Measurements from ENCODE around the gene MCEE. TPM values are rescaled to one million over a fixed set of nuclear protein-coding genes. Genes with fewer than 3 reads are reported as not detected.

The MCEE gene
- total RNA-seq, 4 donors from 2014 or later, result 11.9 to 23.7 (median 19.1) TPM

DNA sequence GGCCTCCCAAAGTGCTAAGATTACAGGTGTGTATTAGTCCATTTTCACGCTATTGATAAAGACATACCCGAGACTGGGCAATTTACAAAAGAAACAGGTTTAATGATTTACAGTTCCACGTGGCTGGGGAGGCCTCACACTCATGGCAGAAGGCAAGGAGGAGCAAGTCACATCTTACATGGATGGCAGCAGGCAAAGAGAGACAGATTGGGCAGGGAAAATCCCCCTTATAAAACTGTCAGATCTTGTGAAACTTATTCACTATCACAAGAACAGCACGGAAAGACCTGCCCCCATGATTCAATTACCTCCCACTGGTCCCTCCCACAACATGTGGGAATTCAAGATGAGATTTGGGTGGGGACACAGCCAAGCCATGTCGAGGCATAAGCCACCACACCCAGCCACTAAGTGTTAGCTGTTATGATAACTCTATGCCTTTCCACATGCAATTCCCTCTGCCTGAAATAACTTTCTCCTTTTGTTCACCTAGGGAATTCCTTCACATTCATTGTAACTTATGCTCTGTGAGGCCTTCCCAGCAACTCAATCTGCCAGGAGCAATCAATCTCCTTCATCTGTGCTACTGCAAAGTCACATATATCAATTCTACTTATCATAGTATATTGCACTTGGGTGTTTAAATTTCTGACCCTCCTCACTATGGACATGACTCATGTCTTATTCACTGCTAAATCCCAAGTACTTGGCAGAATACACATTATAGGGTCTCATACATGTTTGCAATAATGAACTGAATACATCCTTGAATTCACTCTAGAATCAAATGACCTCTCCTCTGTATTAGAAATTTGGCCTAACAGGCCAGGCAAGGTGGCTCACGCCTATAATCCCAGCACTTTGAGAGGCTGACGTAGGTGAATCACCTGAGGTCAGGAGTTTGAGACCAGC is 7.4 kb downstream of the MCEE start:
- 83% methylated on average over 4 of the region's 7 CpGs for WGBS, 2 donors (ENCODE audit: low coverage in 1 of 2)
- Histone ChIP-seq H3K4me1 (peaks cover 0 to 10% (median 0%) of the 10 kb centered on the region in 3 donors), H3K9me3 (no peaks in the 10 kb centered on the region), H3K27ac (no peak overlapping the region), H3K4me3 (no peak overlapping the region), H3K27me3 (no peaks in the 10 kb centered on the region), H3K36me3 (peaks cover 0 to 60% of the 10 kb centered on the region in 2 donors)
- TF ChIP-seq POLR2A (IDR thresholded peaks at IDR 0.05) (no peak), EP300 (IDR thresholded peaks at IDR 0.05) (no peak), POLR2AphosphoS5 (IDR thresholded peaks at IDR 0.05) (no peak)
- TF ChIP-seq, protein P1, sequence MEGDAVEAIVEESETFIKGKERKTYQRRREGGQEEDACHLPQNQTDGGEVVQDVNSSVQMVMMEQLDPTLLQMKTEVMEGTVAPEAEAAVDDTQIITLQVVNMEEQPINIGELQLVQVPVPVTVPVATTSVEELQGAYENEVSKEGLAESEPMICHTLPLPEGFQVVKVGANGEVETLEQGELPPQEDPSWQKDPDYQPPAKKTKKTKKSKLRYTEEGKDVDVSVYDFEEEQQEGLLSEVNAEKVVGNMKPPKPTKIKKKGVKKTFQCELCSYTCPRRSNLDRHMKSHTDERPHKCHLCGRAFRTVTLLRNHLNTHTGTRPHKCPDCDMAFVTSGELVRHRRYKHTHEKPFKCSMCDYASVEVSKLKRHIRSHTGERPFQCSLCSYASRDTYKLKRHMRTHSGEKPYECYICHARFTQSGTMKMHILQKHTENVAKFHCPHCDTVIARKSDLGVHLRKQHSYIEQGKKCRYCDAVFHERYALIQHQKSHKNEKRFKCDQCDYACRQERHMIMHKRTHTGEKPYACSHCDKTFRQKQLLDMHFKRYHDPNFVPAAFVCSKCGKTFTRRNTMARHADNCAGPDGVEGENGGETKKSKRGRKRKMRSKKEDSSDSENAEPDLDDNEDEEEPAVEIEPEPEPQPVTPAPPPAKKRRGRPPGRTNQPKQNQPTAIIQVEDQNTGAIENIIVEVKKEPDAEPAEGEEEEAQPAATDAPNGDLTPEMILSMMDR (IDR thresholded peaks at IDR 0.05), result no peak
- ATAC-seq, result no peak

DNA sequence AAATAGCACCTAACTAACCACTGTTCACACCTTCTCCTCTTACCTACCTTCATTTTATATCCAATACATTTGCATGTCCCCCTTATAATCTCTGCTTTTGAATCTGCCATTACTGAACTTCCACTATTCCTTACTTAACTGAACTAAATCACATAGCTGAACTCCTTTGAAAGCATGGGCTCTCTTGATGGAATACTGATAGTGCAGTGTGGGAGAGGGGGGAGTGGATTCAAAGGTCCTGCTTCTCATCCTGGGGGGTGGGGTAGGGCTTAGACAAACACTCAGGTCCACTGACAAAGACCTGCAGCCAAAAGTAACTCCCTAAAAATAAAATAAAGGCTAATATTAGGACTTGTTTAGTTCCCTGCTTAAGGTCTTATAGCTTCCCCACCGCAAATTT is 8.6 kb downstream of the MCEE start:
- Histone ChIP-seq H3K4me3 (no peak overlapping the region), H3K27me3 (no peaks in the 10 kb centered on the region), H3K27ac (no peak overlapping the region), H3K36me3 (peaks cover 0 to 66% of the 10 kb centered on the region in 2 donors), H3K4me1 (no peaks in the 10 kb centered on the region), H3K9me3 (no peaks in the 10 kb centered on the region)
- WGBS, 2 donors (ENCODE audit: low coverage in 1 of 2), result 100% methylated on average over 1 of the region's 1 CpG
- TF ChIP-seq, protein P1 (IDR thresholded peaks at IDR 0.05), result no peak
- TF ChIP-seq POLR2AphosphoS5 (IDR thresholded peaks at IDR 0.05), result no peak
- no peak for TF ChIP-seq EP300 (IDR thresholded peaks at IDR 0.05)
- TF ChIP-seq POLR2A (IDR thresholded peaks at IDR 0.05), result no peak
- no peak for ATAC-seq

DNA sequence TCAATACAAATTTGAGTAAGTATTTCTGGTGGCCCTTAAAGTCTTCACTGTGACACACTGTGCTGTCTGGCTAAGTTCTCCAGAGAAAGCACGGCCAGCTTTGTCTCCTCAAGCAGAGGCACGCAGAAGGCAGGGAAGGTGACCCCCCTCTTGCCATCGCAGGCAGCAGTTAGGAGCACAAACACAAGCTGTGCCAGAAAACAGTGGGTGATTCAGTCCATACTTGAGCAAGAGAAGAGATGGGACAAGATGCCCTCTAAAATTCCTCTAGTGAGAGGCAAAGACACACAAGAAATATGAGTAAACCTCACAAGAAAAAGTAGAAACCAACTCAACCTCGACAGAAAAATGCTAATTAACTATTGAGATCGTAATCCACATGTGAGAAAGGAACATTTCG is 9.8 kb downstream of the MCEE start:
- no peaks in the 10 kb centered on the region for H3K9me3 ChIP-seq
- 86 to 89% methylated on average over 4 to 6 of the region's 6 CpGs for WGBS, 2 donors (ENCODE audit: low coverage in 1 of 2)
- H3K27me3 ChIP-seq, result no peaks in the 10 kb centered on the region
- no peak overlapping the region for H3K4me3 ChIP-seq
- TF ChIP-seq POLR2AphosphoS5 (IDR thresholded peaks at IDR 0.05), result no peak
- TF ChIP-seq POLR2A (IDR thresholded peaks at IDR 0.05), result no peak
- no peak for TF ChIP-seq EP300 (IDR thresholded peaks at IDR 0.05)
- TF ChIP-seq, protein P1 (IDR thresholded peaks at IDR 0.05), result no peak
- H3K4me1 ChIP-seq, result no peaks in the 10 kb centered on the region
- no peak overlapping the region for H3K27ac ChIP-seq
- ATAC-seq, result no peak
- peaks cover 0 to 79% of the 10 kb centered on the region in 2 donors for H3K36me3 ChIP-seq

DNA sequence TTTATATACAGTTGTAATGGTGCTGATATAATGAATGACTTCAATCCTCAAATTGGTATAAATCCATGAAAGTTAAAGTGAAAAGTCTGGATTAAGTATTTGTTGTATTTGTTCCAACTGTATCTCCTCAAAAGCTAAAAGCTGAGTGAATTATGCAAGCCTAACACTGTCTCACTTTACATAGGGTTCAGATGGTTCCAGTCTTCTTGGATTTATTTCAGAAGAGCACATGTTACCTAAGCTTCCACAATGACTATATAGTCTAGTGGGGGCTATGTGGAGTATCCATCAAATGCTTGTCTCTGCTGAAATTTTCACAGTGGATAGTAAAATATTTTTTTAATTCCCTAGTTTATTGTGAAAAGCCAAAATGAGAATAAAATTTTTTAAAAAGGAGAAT is 13.0 kb downstream of the MCEE start:
- no peak for ATAC-seq
- Histone ChIP-seq H3K27me3 (no peaks in the 10 kb centered on the region), H3K27ac (no peak overlapping the region), H3K9me3 (no peaks in the 10 kb centered on the region), H3K36me3 (peaks cover 0 to 90% of the 10 kb centered on the region in 2 donors), H3K4me3 (no peak overlapping the region), H3K4me1 (no peaks in the 10 kb centered on the region)
- no peak for TF ChIP-seq POLR2A (IDR thresholded peaks at IDR 0.05)
- TF ChIP-seq EP300 (IDR thresholded peaks at IDR 0.05), result no peak
- TF ChIP-seq, protein P1 (IDR thresholded peaks at IDR 0.05), result no peak
- no peak for TF ChIP-seq POLR2AphosphoS5 (IDR thresholded peaks at IDR 0.05)

DNA sequence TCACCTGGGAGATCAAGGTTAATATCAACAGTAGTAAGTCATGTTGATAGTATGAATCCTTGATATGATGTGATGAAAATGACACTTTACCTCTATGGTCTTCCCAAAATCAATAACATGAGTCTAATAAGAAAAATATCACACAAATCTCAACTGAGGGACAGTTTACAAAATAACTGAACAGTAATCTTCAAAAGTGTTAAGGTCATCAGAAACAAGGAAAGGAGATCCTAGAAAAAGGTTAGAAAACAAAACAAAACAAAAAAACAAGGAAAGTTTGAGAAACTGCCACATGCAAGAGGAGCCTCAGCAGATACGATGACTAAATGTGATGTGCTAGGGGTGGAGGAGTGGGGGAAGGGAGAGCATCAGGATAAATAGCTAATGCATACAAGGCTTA is 16.2 kb downstream of the MCEE start:
- peaks cover 0 to 77% of the 10 kb centered on the region in 2 donors for H3K36me3 ChIP-seq

More for the DNA sequence above, 16.2 kb downstream of the MCEE start:
- ATAC-seq, result no peak
- H3K4me3 ChIP-seq, result no peak overlapping the region
- H3K27me3 ChIP-seq, result no peaks in the 10 kb centered on the region
- H3K27ac ChIP-seq, result no peak overlapping the region
- no peaks in the 10 kb centered on the region for H3K4me1 ChIP-seq
- WGBS, 2 donors (ENCODE audit: low coverage in 1 of 2), result 78 to 100% methylated on average over 1 of the region's 1 CpG
- H3K9me3 ChIP-seq, result no peaks in the 10 kb centered on the region
- TF ChIP-seq EP300 (IDR thresholded peaks at IDR 0.05) (no peak), POLR2AphosphoS5 (IDR thresholded peaks at IDR 0.05) (no peak), POLR2A (IDR thresholded peaks at IDR 0.05) (no peak)
- TF ChIP-seq, protein P1 (IDR thresholded peaks at IDR 0.05), result no peak

All from gastroesophageal sphincter (tissue), 4 donors.